ENCODE data around the gene OR11A1.

Gene OR11A1

DNA sequence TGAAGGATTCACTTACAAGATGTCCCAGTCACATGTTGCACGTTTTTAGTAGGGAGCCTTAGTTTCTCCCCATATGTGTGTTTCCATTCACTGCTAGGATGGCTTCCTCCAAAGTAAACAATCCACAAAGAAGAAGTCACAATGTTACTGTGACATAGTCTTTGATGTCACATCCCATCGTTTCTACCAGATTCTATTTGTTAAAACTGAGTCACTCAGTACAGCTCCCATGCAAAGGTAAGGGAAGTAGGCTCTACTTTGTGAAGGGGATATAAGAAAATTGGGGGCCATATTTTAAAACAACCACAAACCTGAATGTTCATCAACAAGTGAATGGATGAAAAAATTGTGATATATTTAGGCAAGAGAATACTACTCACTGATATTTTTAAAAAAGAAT lies at the start of gene OR11A1, which contains the start of gene OR2H1:
Gene OR11A1 (minus strand): TSS at position 101 of the 400 bp plus-strand sequence. CDS start 29,430 bp downstream, outside the sequence.
Gene OR2H1 (plus strand): TSS at position 185 of the 400 bp plus-strand sequence. CDS start 4,615 bp downstream, outside the sequence.
- DNase-seq = no peak

- DNase-seq = no peak
Measured at GRCh38 chr6:29506446-29507067, 49.7 kb upstream of the OR11A1 start.

- no peak for DNase-seq
Measured at GRCh38 chr6:29505808-29506207, 48.9 kb upstream of the OR11A1 start.

DNA sequence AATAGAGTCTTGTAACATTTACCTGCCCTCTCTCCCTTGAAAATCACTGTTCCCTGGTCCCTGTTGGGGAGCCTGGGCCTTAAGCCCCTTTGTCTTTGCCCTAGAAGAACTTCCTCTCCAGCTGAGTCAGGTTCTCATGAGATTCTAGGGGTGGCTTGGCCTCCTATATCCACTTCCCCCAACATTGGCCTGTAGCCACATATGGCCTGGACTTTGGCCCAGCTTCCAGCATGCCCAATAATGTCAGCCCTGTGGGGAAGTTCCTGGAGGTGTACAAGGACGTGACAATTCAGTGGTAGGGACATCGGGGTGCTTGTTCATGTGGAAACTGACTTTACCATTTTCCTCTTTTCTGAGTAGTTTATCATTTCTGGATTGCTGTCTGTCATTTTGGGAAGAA lies 48.1 kb upstream of the OR11A1 start:
- DNase-seq = no peak

- DNase-seq = no peak
Measured at GRCh38 chr6:29502597-29502996, 45.7 kb upstream of the OR11A1 start.

GRCh38 chr6:29502181-29502580 lies 45.3 kb upstream of the OR11A1 start:
- DNase-seq = no peak

DNA sequence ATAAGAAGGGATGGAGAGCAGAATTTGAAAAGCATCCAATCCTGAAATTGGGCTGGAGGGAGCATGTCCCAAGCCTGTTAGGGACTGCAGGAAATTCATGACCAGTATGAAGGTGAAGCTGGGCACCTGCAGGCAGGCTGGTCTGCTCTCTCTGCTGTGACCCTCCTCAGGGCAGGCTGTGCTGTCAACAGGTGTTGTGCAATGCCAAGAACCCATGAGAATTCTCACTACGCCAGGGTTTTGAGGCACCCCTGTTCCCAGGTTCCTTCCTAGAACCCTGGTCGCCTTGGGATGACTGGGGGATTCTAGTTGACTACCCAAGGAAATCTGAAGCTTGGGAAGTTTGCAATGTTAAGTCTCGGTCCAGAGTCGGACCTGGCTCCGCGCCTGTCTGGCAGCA lies 44.2 kb upstream of the OR11A1 start:
- DNase-seq = no peak

GRCh38 chr6:29500594-29500993 lies 43.7 kb upstream of the OR11A1 start:
- no peak for DNase-seq

DNA sequence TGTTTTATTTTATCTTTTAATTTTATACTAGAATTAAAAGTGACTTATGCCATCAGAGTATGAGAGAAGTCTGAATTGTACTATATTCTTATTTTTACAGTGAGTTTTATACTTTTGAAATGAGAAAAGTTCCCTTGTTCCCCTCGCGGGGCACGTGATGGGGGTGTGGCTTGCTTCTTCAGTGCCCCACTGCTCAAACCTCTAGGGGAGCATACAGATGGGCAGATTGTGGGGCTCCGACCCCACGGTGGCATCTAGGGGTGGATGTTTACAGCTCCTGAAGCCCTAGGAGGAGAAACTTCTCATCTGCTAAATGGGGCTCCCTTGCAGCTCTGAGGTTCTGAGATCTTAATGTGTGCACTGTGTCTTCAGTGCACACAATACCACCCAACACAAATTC lies 42.8 kb upstream of the OR11A1 start:
- no peak for DNase-seq

- no peak for DNase-seq
Measured at GRCh38 chr6:29496961-29497360, 40.1 kb upstream of the OR11A1 start.

- no peak for DNase-seq
Measured at GRCh38 chr6:29495571-29495970, 38.7 kb upstream of the OR11A1 start.

- DNase-seq = no peak
Measured at GRCh38 chr6:29494131-29494530, 37.3 kb upstream of the OR11A1 start.

DNA sequence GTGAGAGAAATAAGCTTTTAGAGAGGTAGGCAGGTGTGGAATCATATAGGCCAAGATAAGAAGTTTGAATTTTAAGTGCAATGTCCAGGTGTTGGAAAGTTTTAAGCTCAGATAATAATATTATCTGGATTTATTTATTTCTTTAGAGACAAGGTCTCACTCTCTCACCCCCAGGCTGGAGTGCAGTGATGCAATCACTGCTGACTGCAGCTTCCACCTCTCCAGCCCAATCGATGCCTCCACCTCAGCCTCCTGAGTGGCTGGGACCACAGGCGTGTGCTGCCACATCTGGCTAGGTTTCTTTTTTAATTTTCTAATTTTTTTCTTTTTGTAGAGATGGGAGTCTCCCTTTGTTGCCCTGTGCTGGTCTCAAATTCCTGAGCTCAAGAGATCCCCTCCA lies 36.4 kb upstream of the OR11A1 start:
- DNase-seq = no peak

GRCh38 chr6:29491574-29491973 lies 34.7 kb upstream of the OR11A1 start:
- DNase-seq = no peak

DNA sequence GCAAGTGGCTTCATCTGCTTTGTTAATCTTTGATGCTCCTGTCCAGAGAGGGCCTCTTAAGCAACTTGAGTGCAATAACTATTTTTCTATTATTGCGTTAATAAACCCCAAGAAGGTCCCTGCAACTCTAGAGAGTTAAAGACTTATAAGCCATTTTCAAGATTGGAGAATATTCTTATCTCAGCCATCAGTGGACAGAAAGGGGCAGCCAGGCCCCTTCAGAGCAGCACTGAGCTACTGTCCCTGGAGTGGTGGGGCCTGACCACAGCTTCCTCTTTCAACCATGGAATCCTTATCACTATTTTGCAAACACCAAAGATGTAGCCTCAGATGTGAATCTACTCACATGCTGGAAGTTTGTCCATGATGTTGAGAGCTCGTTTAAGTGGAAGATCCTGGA lies 33.7 kb upstream of the OR11A1 start:
- DNase-seq = no peak

GRCh38 chr6:29490055-29490454 lies 33.2 kb upstream of the OR11A1 start:
- DNase-seq = no peak

DNA sequence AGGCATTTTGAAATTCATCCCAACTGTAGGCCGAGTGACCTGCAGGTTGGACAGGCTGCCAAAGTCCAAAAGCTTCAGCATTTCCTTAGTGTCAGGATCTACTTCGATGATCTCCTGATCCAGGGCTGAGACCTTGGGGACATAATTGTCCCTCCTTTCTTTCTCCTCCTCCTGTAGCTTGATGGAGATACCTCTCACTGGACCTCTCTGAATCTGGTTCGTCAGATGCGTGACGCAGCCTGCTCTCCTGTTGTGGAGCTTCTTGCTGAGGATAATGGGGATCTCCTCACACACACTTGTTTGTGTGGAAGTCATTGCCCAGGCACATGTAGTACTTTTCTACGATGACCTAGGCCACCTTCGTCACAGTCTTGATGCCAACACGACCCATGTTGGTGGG lies 32.4 kb upstream of the OR11A1 start:
- peak; percentile 23 for DNase-seq

GRCh38 chr6:29488874-29489273 lies 32.0 kb upstream of the OR11A1 start:
- no peak for DNase-seq

GRCh38 chr6:29487660-29488059 lies 30.8 kb upstream of the OR11A1 start, which contains the start of gene MAS1L:
Gene MAS1L (minus strand): TSS chr6:29487956. CDS start chr6:29487902, 54 bp downstream.
- no peak for DNase-seq

DNA sequence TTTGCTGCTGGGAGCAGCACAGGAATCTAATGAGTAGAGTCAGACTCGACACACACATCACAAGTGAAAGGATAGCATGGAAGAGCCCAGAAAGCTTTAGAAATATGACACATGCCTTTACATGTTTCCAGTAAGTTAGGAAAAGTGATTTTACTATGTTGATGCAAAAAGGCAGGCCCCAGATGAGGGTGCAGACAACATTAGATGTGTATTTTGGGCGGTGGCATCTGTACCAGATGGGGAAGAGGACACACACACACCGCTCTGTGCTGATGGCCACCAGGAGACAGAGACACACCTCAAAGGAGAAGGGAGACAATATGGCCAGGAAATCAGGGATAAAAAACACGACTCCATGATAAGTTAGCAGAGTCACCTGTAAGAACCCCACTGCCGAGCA lies 30.3 kb upstream of the OR11A1 start:
- no peak for DNase-seq

- DNase-seq = no peak
Measured at GRCh38 chr6:29486577-29486976, 29.7 kb upstream of the OR11A1 start.

DNA sequence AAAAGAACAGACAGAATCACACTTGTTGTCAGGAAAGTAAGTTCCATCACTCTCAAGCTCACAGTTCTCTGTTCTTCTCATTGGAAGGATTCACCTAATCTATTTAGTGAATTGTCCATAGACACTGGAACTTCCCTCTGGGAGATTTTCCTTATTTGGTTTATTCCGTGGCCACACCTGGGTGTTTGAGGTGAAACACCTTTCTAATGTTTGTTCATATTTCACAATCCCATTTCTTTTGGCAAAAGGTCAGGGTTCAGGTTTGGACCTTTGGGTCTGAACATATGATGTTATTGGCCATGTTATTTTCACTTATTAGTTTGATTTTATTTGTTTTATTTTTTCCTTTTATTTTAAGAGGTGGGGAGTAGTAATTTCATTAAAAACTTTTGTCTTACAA lies 26.9 kb upstream of the OR11A1 start:
- DNase-seq = no peak

DNA sequence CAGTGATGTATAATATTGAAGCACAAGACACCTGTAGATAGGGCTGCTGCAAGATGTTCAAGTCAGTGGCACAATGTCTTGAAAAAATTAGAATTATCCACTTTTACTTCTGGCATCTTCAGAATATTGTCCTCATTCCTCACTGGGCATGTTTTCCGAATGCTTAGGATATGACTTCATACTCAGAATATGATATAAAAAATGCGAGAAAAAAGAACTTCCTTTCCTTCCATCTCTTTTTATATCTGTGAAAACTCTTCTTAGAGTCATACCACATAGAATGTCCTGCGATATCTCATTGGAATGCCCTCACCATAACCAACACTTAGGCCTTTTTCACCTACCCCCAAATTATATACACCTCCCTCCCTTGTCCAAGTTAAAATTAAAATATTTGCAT lies 26.3 kb upstream of the OR11A1 start:
- no peak for DNase-seq

- no peak for DNase-seq
Measured at GRCh38 chr6:29479560-29479959, 22.7 kb upstream of the OR11A1 start.

DNA sequence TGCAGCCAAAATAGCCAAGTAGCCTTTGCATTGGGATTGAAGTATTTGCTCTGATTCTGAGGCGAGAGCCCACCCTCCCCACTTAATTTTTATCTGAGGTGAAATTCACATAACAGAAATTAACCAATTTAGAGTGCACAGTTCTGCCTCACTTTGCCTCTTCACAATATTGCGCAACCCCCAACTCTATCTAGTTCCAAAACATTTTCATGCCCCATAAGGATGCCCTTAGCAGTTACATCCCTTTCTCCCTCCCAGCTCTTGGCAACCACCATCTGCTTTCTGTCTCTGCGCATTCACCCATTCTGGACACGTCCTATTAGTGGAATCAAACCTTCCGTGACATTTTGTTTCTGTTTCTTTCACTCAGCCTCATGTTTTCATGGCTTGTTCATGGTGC lies 21.9 kb upstream of the OR11A1 start:
- no peak for DNase-seq
